GM13976 (cell line): ENCODE measurements around the gene CD3G.

Experiments used
- DNase-seq: peaks from one replicate; pipeline ENCODE4 v3.0.0; 2012; ENCODE audit warnings: low spot score
- CTCF ChIP-seq: IDR thresholded peaks from 2 replicates; pipeline ENCODE4 v1.5.1; 2012; ENCODE audit warnings: borderline replicate concordance, mild to moderate bottlenecking; ENCODE audit not compliant: insufficient read depth; ENCODE audit errors: extremely low read depth, missing control alignments, control extremely low read depth
- in situ Hi-C: fragments of 300-500 bp; cut with MboI; formaldehyde crosslinking; loops from one replicate; pipeline ENCODE4 v1.12.0; 2022; ENCODE audit warnings: low sequenced_read_pairs, mixed read lengths, inconsistent platforms; ENCODE audit not compliant: unreplicated experiment

CD3G gene

GRCh38 chr11:118313242-118313641 lies 30.9 kb upstream of the CD3G start:
- no peak for TF ChIP-seq CTCF
- no peak for DNase-seq
- in situ Hi-C loops, result no loop called here

GRCh38 chr11:118314988-118315411 lies 29.1 kb upstream of the CD3G start:
- no peak for TF ChIP-seq CTCF
- in situ Hi-C loops, result no loop called here
- no peak for DNase-seq

GRCh38 chr11:118318124-118318523 lies 26.0 kb upstream of the CD3G start:
- TF ChIP-seq CTCF, result no peak
- in situ Hi-C loops, result no loop called here
- DNase-seq, result no peak

- DNase-seq, result no peak
- in situ Hi-C loops, result no loop called here
- TF ChIP-seq CTCF, result no peak
These were observed 25.4 kb upstream of the CD3G start for GRCh38 chr11:118318581-118319336.

GRCh38 chr11:118319337-118319707 lies 24.8 kb upstream of the CD3G start:
- no peak for TF ChIP-seq CTCF
- in situ Hi-C loops, result no loop called here
- no peak for DNase-seq

- no peak for TF ChIP-seq CTCF
- no peak for DNase-seq
- in situ Hi-C loops, result no loop called here
These were observed 23.6 kb upstream of the CD3G start for GRCh38 chr11:118320515-118320914.
